HS-5 (cell line): ENCODE measurements around the gene GK2.

ENCODE experiments used
- DNase-seq: peaks from one replicate; pipeline ENCODE4 v3.0.0-alpha.2; 2012; ENCODE audit warnings: low read depth

GK2 gene

GRCh38 chr4:79385641-79386040 lies 22.4 kb downstream of the GK2 start:
- no peak for DNase-seq

DNA sequence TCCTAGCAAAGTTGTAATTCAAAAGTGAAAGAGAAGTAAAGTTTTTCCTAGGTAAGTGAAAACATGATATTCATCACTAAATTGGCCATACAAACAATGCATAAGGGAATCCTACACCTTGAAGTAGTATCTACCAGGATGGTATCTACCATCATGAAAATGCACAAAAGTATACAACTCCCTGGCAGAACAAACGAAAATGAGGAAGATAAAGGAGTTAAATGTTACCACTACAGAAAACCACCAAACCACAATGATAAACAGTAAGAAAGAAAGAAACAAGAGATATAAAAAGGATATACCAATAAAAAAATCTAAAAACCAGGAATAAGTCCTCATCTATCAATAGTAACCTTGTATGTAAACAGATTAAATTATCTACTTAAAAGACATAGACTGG lies 26.9 kb downstream of the GK2 start:
- DNase-seq = no peak

GRCh38 chr4:79370026-79370425 lies 38.0 kb downstream of the GK2 start:
- no peak for DNase-seq

DNA sequence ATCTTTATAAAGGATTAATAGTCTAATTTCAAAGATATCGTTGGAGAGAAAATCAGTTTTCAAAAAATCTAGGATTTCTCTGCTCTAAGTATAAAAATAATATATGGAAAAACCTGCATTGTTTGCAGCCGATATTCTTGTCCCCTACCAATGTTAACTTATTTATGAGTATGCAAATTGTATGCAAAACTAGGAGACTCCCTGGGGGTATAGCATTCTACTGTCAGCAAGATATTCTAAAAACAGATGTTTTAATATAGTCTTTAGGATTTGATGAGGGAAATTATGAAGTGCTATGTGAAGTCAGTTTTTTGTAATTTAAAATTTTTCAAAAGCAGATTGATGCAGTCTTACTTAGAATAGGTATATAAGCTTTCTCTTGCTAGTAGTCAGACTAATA lies 40.9 kb downstream of the GK2 start:
- DNase-seq = no peak

DNA sequence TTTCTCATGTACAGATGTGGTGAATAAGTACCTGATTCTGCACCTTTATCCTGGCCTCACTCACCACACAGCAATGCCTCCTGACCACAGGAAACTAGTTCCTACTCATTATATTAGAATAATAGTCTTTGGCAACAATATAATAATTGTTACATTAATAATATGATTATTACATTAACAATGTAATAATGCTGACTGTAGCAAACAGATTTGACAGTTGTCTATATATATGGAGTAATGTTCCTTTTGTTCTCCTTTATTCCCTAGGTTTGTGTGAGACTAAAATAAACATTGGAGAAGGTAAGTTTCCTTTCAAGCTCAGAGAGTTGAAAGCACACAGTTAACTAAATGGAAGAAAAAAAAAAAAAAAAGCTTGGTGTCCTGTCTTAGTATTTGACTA lies 41.6 kb downstream of the GK2 start:
- DNase-seq = no peak

DNA sequence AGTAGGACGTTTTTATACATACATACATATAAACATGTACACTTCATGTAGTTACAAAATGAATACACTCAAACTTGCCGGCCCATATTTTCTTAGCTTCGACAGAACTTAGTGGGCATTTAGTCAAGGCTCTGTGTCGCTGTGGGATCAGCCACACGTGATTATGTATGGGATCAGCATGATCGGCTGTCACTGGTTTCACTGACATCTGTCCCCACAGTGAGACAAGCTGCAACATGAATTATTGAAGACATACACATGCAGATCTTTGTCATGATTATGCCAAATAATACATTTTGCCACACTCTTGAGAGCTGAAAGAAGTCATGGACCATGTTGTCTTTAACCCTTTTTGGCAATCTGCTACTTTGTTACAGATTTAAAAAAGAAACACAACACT lies 44.0 kb downstream of the GK2 start:
- DNase-seq = no peak

GRCh38 chr4:79362626-79363025 lies 45.4 kb downstream of the GK2 start:
- DNase-seq = no peak

DNA sequence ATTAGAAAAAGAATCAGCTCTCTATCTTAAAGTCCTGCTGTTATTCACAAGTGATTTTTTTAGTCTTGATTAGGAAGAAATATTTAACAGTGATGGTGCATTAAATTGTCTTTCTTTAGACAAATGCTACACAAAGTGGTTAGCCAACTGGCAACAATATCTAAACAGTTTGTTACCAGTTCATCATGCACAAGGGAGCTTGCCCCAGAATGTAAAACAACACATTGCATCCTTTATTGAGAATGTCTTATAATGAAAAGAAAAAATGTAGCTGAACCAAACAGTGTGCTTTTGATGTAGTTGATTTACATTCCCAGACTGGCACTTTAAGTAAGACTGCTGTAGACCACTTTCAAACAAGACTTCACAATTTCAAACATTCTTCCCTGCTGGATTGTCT lies 48.0 kb downstream of the GK2 start:
- DNase-seq = no peak

DNA sequence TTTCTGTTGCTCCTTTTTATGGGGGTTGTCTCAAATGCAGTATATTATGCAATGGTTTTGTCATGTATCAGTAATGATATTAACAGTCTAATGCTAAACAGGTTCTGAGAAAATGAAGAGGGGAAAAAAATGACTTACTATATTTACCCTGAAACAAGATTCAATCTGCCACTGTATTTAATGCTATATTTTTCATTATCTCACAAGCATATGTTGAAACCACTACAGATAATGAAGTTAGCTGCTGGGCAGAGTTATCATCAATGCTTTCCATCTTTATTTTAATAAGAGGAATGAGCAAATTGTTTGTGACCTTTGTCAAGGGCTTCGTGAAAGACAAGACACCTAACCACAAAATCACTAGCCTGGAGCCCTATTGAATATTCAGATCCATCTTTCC lies 49.6 kb downstream of the GK2 start:
- DNase-seq = no peak

DNA sequence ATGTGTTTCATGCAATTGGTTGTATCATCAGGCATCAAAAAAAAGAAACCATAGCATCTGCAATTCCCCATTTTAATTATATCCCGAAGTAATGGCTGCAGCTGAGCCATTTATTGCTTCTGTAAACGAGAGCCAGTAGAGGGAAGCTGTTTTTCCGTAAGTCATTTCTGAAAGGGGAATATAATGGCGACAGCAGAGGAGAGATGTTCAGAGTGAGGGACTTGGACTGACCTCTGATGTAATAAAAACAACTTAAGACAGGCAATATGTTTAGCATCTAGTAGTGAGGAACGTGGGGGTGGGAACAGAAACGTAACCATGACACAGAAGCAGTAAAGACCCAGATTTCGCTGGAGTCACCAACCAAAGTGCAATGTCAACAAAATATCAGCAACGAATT lies 50.7 kb downstream of the GK2 start:
- no peak for DNase-seq
